Left lung (tissue), 10 donors: ENCODE results near the gene DKKL1. TPM values are rescaled to one million over a fixed set of nuclear protein-coding genes. Genes with fewer than 3 reads are reported as not detected.

ENCODE experiments used
- ATAC-seq: fragments of 200-7000 bp; cut with Tn5 transposase; one replicate; pipeline ENCODE4 v1.9.1; 2020; ENCODE audit warnings: moderate library complexity
- DNase-seq, 4 donors: peaks; one replicate each; pipeline ENCODE4 v3.0.0-alpha.2; 2013 to 2020
- H3K27ac ChIP-seq, 2 donors: fragments of 200-600 bp; sonication (generic) in 1 of 2; one replicate each; pipeline versions ENCODE4 v1.5.0 to v1.8.0; 2020 to 2021
- H3K27me3 ChIP-seq, 2 donors: fragments of 200-600 bp; sonication (generic) in 1 of 2; one replicate each; pipeline versions ENCODE4 v1.5.0 to v1.8.0; 2020 to 2021
- H3K36me3 ChIP-seq, 2 donors: fragments of 200-600 bp; sonication (generic) in 1 of 2; one replicate each; pipeline versions ENCODE4 v1.5.0 to v1.8.0; 2020 to 2021
- H3K4me1 ChIP-seq, 2 donors: fragments of 200-600 bp; one replicate each; pipeline ENCODE4 v1.8.0; 2021
- H3K4me3 ChIP-seq, 2 donors: fragments of 200-600 bp; sonication (generic) in 1 of 2; one replicate each; pipeline versions ENCODE4 v1.5.0 to v1.8.0; 2020 to 2021; ENCODE audit warnings: mild to moderate bottlenecking in 1 of 2
- H3K9me3 ChIP-seq, 2 donors: fragments of 200-600 bp; sonication (generic) in 1 of 2; one replicate each; pipeline versions ENCODE4 v1.5.0 to v1.8.0; 2020 to 2021
- CTCF ChIP-seq, 2 donors: fragments of 200-600 bp; sonication (generic) in 1 of 2; IDR thresholded peaks; one replicate each; pipeline versions ENCODE4 v1.5.0 to v1.8.0; 2021; ENCODE audit warnings: antibody characterized with exemption in 2 of 2
- intact Hi-C, 2 donors: fragments of 100-400 bp; cut with DNase I; formaldehyde crosslinking; loops; one replicate each; pipeline versions ENCODE4 v1.11.2 to v1.14.2; 2022
- polyA plus RNA-seq, 6 donors: library from polyadenylated mRNA; unstranded; fragments of 120-200 nt; gene quantifications; one replicate each; pipeline ENCODE4 v1.2.1, GENCODE V29; 2013; ENCODE audit not compliant: insufficient read length in 6 of 6
- total RNA-seq, 2 donors: library from RNA; stranded (reverse); fragmentation: NEBNext Ultra II Directional; extraction: Animal tissue kit (Norgen Biotek cat#: 25700); gene quantifications; one replicate each; pipeline ENCODE4 v1.2.1, GENCODE V29; 2021
- donor health status: DM: no; HTN: yes; CAD: no.
- donor health status: DM: no; HTN: no; CAD: no.

The DKKL1 gene
- total and polyA plus RNA-seq, 8 donors = 1.0 to 5.5 (median 4.2) TPM; not detected in 1

DNA sequence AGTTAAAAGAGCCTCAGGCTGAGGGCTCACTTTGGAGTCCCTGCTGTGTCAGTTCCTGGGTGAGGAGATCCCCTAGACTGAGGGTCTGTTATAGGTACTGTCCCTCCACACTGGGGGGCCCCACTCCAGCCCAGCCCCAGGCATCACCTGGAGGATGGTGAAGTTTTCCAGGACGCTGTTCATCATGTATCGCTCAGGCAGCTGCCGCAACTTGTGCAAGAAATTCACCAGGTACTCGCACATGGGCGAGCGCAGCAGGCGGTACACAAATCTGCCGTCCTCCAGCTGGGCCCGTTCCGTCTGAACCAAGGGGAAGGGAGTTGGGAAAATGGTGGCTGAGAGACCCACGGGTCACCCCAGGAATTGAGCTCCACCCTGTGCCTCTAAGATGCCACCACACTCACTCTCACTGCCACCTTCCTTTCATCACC is 21.4 kb upstream of the DKKL1 start:
- H3K27me3 ChIP-seq = no peaks in the 10 kb centered on the region
- peak in 2 of 4 donors; percentile 18 to 59 for DNase-seq
- H3K4me3 ChIP-seq = no peak overlapping the region
- no peaks in the 10 kb centered on the region for H3K9me3 ChIP-seq
- ATAC-seq = no peak
- intact Hi-C loops = no loop called here
- peaks cover 6 to 33% of the 10 kb centered on the region in 2 donors for H3K4me1 ChIP-seq
- H3K36me3 ChIP-seq = peaks cover 0 to 86% of the 10 kb centered on the region in 2 donors
- H3K27ac ChIP-seq = no peak overlapping the region
- no peak for TF ChIP-seq CTCF (IDR thresholded peaks at IDR 0.05)

DNA sequence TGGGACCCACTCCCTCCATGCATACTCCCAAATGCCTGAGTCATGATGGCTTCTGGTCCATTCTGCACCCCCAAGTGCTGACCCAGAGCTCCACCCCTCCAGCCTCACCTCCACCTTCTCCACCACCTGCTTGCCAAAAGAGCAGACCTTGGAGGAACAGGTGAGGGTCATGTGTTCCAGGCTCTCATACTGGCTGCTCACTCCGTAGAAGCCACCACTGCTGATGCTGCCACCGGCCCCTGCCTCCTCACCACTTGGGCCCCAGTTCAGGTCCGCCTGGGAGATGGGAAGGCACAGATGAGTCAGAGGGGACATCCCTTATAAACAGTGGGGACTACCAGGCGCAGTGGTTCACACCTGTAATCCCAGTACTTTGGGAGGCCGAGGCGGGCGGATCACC is 20.6 kb upstream of the DKKL1 start:
- no peak overlapping the region for H3K4me3 ChIP-seq
- peaks cover 6 to 26% of the 10 kb centered on the region in 2 donors for H3K4me1 ChIP-seq
- DNase-seq (peak in 2 of 4 donors; percentile 19 to 42), ATAC-seq (no peak)
- H3K9me3 ChIP-seq = no peaks in the 10 kb centered on the region
- no peaks in the 10 kb centered on the region for H3K27me3 ChIP-seq
- TF ChIP-seq CTCF (IDR thresholded peaks at IDR 0.05) = no peak
- peaks cover 0 to 94% of the 10 kb centered on the region in 2 donors for H3K36me3 ChIP-seq
- intact Hi-C loops = no loop called here
- H3K27ac ChIP-seq = no peak overlapping the region

DNA sequence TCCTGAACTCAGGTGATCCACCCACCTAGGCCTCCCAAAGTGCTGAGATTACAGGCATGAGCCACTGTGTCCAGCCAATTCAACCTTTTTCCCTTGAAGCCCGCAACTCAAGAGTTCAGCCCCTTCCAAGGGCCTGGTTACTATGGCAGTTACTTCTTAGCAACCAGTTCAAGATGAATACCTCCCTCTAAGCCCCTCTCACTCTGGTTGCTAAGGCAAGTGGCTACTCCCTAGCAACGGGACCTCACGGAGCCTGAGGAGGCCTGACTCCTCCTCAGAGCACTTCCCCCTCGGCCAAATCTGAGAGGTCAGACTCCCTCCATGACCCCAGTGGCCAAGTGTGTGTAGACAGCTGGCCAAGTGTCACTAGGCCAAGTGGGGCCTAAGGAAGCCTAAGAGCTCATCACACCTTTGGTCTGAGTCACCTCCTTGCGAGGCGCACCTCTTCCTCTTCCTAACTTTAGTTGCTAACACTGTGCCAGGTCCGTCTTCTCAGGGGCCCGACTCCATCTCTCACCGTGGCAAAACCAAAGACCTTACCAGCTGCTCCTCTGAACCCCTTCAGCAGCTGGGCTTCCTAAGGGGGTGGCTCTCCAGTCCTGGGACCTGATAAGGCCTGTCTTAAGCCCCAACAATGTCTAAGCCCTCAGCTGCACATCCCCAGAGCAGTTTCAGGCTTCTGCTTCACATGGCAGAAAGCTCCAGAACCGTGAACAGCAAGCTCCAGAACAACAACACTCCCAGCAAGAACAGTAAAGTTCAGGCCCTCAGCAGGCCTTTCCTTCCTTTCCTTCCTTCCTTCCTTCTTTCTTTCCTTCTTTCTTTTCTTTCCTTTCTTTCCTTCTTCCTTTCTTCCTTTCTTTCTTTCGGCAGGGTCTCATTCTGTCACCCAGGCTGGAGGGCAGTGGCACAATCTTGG is 18.9 kb upstream of the DKKL1 start:
- Histone ChIP-seq H3K27me3 (no peaks in the 10 kb centered on the region), H3K9me3 (no peaks in the 10 kb centered on the region), H3K4me3 (no peak overlapping the region), H3K4me1 (peaks cover 3 to 11% of the 10 kb centered on the region in 2 donors), H3K27ac (no peak overlapping the region), H3K36me3 (peaks cover 0 to 97% of the 10 kb centered on the region in 2 donors)
- intact Hi-C loops = no loop called here
- ATAC-seq = no peak
- TF ChIP-seq CTCF (IDR thresholded peaks at IDR 0.05) = no peak
- DNase-seq = peak in 2 of 4 donors; percentile 24

GRCh38 chr19:49347191-49347590 is 16.5 kb upstream of the DKKL1 start:
- H3K36me3 ChIP-seq = peaks cover 0 to 97% of the 10 kb centered on the region in 2 donors
- DNase-seq = no peak
- no peak overlapping the region for H3K4me3 ChIP-seq
- intact Hi-C loops = no loop called here
- no peaks in the 10 kb centered on the region for H3K27me3 ChIP-seq
- TF ChIP-seq CTCF (IDR thresholded peaks at IDR 0.05) = no peak
- H3K4me1 ChIP-seq = no peaks in the 10 kb centered on the region
- no peaks in the 10 kb centered on the region for H3K9me3 ChIP-seq
- no peak overlapping the region for H3K27ac ChIP-seq
- no peak for ATAC-seq

- TF ChIP-seq CTCF (IDR thresholded peaks at IDR 0.05) = no peak
- DNase-seq = peak in 1 of 4 donors; percentile 25
These were observed 15.8 kb upstream of the DKKL1 start for GRCh38 chr19:49347835-49348234.

More at GRCh38 chr19:49347835-49348234, 15.8 kb upstream of the DKKL1 start:
- Histone ChIP-seq H3K27me3 (no peaks in the 10 kb centered on the region), H3K4me1 (no peaks in the 10 kb centered on the region), H3K4me3 (no peak overlapping the region), H3K9me3 (no peaks in the 10 kb centered on the region), H3K36me3 (peaks cover 0 to 94% of the 10 kb centered on the region in 2 donors), H3K27ac (no peak overlapping the region)
- peak; percentile 47 for ATAC-seq
- intact Hi-C loops = no loop called here
